Measurements from ENCODE around the gene ZNF780B. TPM values are rescaled to one million over a fixed set of nuclear protein-coding genes. Genes with fewer than 3 reads are reported as not detected.

Gene ZNF780B
- 10 to 100 TPM in 3 of 4 donors, 1 to 10 TPM in 1; 4.5 to 87.8 (median 25.5) TPM for total RNA-seq

- TF ChIP-seq POLR2AphosphoS5 (IDR thresholded peaks at IDR 0.05) = peak in 2 of 3 donors; percentile 28 to 48
- TF ChIP-seq, protein P1, sequence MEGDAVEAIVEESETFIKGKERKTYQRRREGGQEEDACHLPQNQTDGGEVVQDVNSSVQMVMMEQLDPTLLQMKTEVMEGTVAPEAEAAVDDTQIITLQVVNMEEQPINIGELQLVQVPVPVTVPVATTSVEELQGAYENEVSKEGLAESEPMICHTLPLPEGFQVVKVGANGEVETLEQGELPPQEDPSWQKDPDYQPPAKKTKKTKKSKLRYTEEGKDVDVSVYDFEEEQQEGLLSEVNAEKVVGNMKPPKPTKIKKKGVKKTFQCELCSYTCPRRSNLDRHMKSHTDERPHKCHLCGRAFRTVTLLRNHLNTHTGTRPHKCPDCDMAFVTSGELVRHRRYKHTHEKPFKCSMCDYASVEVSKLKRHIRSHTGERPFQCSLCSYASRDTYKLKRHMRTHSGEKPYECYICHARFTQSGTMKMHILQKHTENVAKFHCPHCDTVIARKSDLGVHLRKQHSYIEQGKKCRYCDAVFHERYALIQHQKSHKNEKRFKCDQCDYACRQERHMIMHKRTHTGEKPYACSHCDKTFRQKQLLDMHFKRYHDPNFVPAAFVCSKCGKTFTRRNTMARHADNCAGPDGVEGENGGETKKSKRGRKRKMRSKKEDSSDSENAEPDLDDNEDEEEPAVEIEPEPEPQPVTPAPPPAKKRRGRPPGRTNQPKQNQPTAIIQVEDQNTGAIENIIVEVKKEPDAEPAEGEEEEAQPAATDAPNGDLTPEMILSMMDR (IDR thresholded peaks at IDR 0.05) = no peak
- in situ Hi-C loops (cut with MboI; ENCODE audit: low pct_ligation_motif_present in 1 of 4, low pct_unique_long_range_greater_than_20kb in 1 of 4, low sequenced_read_pairs in 3 of 4) = no loop called here
- Histone ChIP-seq H3K4me1 (peaks cover 0 to 17% (median 10%) of the 10 kb centered on the region in 4 donors), H3K9me3 (peaks cover 12 to 24% of the 10 kb centered on the region in 2 donors), H3K36me3 (no peaks in the 10 kb centered on the region), H3K4me3 (peak within 1 kb of the TSS; percentile 59 to 79 (median 63)), H3K27ac (peak within 1 kb of the TSS; percentile 65 to 78 (median 70)), H3K27me3 (peaks cover 8% of the 10 kb centered on the region)
- peak; percentile 80 for DNase-seq
- 0% methylated on average over 38 of the region's 41 CpGs; no CpG with 5 or more reads in 1 of the 2 donors for WGBS, 2 donors (ENCODE audit: low coverage in 1 of 2)
- intact Hi-C loops (cut with DNase I; ENCODE audit: low total_unique reads) = no loop called here
These were observed at the start of gene ZNF780B for GRCh38 chr19:40055832-40056504. TSS of gene ZNF780B (minus strand) at chr19:40056231. CDS start at chr19:40050332, 5,899 bp downstream.

DNA sequence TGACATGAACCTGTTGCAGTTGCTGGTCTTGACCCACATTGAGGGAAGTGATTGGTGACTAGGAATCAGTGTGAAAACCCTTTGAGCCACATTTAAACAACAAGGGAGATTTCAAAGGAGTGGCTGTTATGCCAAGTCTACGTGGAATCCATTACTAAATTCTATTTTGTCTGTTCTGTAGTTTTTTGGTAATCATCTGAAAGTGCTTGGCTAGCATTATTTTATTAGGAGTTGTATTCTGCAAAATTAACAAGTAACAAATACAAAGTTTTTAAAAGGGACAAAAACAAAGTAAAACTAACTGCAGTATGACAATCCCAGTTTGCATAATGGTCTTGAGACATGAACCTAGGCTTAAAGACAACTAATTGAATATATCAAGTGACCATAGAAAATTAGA is 48.7 kb upstream of the ZNF780B start:
- no peaks in the 10 kb centered on the region for H3K4me1 ChIP-seq
- 46 to 63% methylated on average over 1 of the region's 1 CpG for whole genome bisulfite sequencing, 2 donors (ENCODE audit: low coverage in 1 of 2)
- no peak overlapping the region for H3K27ac ChIP-seq
- intact Hi-C loops (cut with DNase I; ENCODE audit: low total_unique reads) = no loop called here
- TF ChIP-seq POLR2A (IDR thresholded peaks at IDR 0.05) = no peak
- no peak for TF ChIP-seq POLR2AphosphoS5 (IDR thresholded peaks at IDR 0.05)
- TF ChIP-seq, protein P1 (IDR thresholded peaks at IDR 0.05) = no peak
- no peak for TF ChIP-seq EP300 (IDR thresholded peaks at IDR 0.05; ENCODE audit: low read depth)
- no peaks in the 10 kb centered on the region for H3K36me3 ChIP-seq
- no peak for DNase-seq
- no peak overlapping the region for H3K4me3 ChIP-seq
- H3K27me3 ChIP-seq = no peaks in the 10 kb centered on the region
- in situ Hi-C loops (cut with MboI; ENCODE audit: low pct_ligation_motif_present in 1 of 4, low pct_unique_long_range_greater_than_20kb in 1 of 4, low sequenced_read_pairs in 3 of 4) = no loop called here
- no peaks in the 10 kb centered on the region for H3K9me3 ChIP-seq

- Histone ChIP-seq H3K4me1 (no peaks in the 10 kb centered on the region), H3K27ac (no peak overlapping the region), H3K36me3 (no peaks in the 10 kb centered on the region), H3K4me3 (no peak overlapping the region), H3K27me3 (peaks cover 7% of the 10 kb centered on the region), H3K9me3 (no peaks in the 10 kb centered on the region)
- in situ Hi-C loops (cut with MboI; ENCODE audit: low pct_ligation_motif_present in 1 of 4, low pct_unique_long_range_greater_than_20kb in 1 of 4, low sequenced_read_pairs in 3 of 4) (no loop called here), intact Hi-C loops (cut with DNase I; ENCODE audit: low total_unique reads) (no loop called here)
- TF ChIP-seq EP300 (IDR thresholded peaks at IDR 0.05; ENCODE audit: low read depth) (no peak), POLR2AphosphoS5 (IDR thresholded peaks at IDR 0.05) (no peak), POLR2A (IDR thresholded peaks at IDR 0.05) (no peak)
- TF ChIP-seq, protein P1 (IDR thresholded peaks at IDR 0.05) = no peak
- DNase-seq = no peak
- 79 to 86% methylated on average over 3 to 4 of the region's 4 CpGs for WGBS, 2 donors (ENCODE audit: low coverage in 1 of 2)
These were observed 47.6 kb upstream of the ZNF780B start for GRCh38 chr19:40103600-40103999.

DNA sequence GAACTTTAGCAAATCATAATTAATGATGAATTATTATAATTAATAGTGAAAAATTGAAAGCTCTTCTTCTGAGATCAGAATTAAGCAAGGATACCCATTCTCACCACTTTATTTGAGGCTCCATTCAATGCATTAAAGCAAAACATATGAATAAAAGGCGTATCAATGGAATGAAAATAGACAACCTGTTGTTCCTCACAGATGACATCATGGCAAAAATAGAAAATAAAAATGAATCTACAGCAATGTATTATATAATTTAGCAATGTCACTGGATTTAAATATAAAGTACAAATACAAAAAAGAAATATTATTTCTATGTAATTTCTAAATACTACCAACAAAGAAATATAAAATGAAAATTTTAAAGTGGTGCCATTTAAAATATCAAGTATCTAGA is 45.8 kb upstream of the ZNF780B start:
- H3K4me3 ChIP-seq = no peak overlapping the region
- H3K27me3 ChIP-seq = peaks cover 23% of the 10 kb centered on the region
- no peaks in the 10 kb centered on the region for H3K36me3 ChIP-seq
- intact Hi-C loops (cut with DNase I; ENCODE audit: low total_unique reads) = no loop called here
- no peaks in the 10 kb centered on the region for H3K9me3 ChIP-seq
- in situ Hi-C loops (cut with MboI; ENCODE audit: low pct_ligation_motif_present in 1 of 4, low pct_unique_long_range_greater_than_20kb in 1 of 4, low sequenced_read_pairs in 3 of 4) = no loop called here
- 83 to 89% methylated on average over 1 of the region's 1 CpG for WGBS, 2 donors (ENCODE audit: low coverage in 1 of 2)
- TF ChIP-seq, protein P1 (IDR thresholded peaks at IDR 0.05) = no peak
- TF ChIP-seq EP300 (IDR thresholded peaks at IDR 0.05; ENCODE audit: low read depth) (no peak), POLR2AphosphoS5 (IDR thresholded peaks at IDR 0.05) (no peak), POLR2A (IDR thresholded peaks at IDR 0.05) (no peak)
- no peak for DNase-seq
- H3K4me1 ChIP-seq = no peaks in the 10 kb centered on the region
- H3K27ac ChIP-seq = no peak overlapping the region

Data from transverse colon (tissue), 4 donors.